ENCODE data around the gene DACH1.
"Not testable (repeated sequence)": the region's sequence is repeated elsewhere in the genome, so short reads cannot be mapped to it uniquely, and the experiment has no call there.

Gene DACH1

GRCh38 chr13:71865874-71866334, 1.1 kb downstream of the DACH1 start:
- no peak for DNase-seq (ENCODE audit: low spot score)

GRCh38 chr13:71864986-71865873, 1.8 kb downstream of the DACH1 start:
- no peak for DNase-seq (ENCODE audit: low spot score)

DNA sequence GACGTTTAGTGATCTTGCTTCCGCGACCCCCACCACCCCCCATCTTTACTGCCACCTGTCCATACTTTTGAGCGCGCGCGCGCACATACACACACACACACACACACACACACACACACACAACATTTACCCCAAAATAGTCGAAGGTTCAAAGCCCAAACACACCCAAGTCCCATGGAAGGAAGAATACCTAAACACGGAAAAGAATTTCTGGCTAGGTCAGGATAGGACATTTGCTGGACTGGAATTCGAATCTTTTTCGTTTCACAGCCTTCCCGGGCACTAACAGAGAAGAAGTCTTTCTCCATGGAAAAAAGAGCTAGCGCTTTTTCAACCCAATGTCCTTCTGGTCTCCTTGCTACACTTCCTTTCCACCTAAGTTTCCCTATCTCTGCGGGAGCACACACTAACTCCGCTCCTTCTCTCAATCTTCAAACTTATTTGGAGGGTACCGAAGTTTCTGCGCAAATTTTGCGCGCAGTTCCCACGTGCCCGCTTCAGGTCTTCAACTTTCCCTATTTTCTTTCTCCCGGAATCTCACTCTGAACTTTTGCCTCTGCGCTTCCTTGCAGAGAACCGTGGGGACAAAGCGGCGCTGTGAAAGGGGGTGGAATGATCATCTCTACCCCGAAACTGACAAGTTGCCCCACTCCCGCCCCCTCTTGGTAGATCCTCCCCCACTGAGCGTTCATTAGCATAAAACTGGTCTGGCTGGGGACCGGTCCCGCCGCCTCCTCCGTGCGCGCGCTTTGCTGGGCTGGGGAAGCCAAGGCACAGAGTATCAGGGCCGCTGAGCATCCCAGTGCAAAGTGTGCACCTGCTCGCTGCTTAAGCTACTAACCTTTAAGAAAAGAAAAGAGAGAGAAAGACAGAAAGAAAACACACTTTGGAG, 2.7 kb downstream of the DACH1 start:
- no peak for DNase-seq (ENCODE audit: low spot score)

- DNase-seq (ENCODE audit: low spot score), result no peak
Measured at GRCh38 chr13:71863254-71863865, 3.6 kb downstream of the DACH1 start.

- DNase-seq (ENCODE audit: low spot score), result no peak
Measured at GRCh38 chr13:71862459-71862943, 4.5 kb downstream of the DACH1 start.

- DNase-seq (ENCODE audit: low spot score), result no peak
Measured at GRCh38 chr13:71861769-71862458, 5.1 kb downstream of the DACH1 start.

- no peak for DNase-seq (ENCODE audit: low spot score)
Measured at GRCh38 chr13:71860547-71861138, 6.4 kb downstream of the DACH1 start.

- DNase-seq (ENCODE audit: low spot score), result no peak
Measured at GRCh38 chr13:71858647-71859046, 8.4 kb downstream of the DACH1 start.

DNA sequence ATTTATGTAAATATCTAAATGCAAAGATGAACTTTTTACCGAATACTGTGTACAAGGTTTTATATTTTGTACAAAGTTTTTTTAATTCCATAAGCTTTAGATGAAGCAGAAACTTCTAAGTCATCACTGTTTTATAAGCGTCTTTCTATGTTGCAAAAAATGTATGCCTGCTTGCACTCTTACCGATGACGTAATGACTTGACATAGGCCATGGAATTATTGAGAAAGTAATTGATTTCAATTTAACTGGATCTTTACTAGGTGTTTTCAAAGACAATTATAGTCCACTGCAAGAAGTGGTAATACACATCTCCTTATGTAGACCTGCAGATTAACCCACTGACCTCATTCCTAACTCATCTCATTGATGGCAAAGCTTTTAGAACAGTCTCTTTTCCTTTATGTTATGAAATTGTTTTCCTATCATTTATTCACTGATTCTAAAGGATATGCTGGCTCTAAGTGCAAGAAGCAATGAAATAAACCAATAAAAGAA, 10.4 kb downstream of the DACH1 start:
- DNase-seq (ENCODE audit: low spot score), result no peak

GRCh38 chr13:71854401-71854800, 12.6 kb downstream of the DACH1 start:
- no peak for DNase-seq (ENCODE audit: low spot score)

DNA sequence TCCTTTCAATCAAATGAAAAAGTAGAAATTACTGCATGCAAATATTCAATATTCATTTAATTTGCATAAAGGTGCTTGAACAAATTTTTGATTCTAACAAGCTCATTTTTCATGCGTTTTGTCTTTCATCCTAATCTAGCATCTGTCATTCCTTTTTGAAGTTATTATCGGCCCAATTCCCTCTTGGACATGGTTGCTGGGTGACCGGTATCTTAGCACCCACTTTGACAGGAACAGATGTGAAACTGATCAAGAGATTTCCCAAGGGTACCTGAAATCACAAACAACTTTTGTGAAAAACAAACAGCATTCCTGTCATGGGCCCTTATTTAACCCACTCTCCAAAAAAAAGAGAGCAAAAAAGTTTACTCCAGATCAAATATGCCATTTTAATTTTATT, 13.3 kb downstream of the DACH1 start:
- no peak for DNase-seq (ENCODE audit: low spot score)

- no peak for DNase-seq (ENCODE audit: low spot score)
Measured at GRCh38 chr13:71852736-71853135, 14.3 kb downstream of the DACH1 start.

- no peak for DNase-seq (ENCODE audit: low spot score)
Measured at GRCh38 chr13:71851498-71852409, 15.2 kb downstream of the DACH1 start.

- no peak for DNase-seq (ENCODE audit: low spot score)
Measured at GRCh38 chr13:71842003-71842402, 25.0 kb downstream of the DACH1 start.

- DNase-seq (ENCODE audit: low spot score), result no peak
Measured at GRCh38 chr13:71838842-71839241, 28.2 kb downstream of the DACH1 start.

- not testable (repeated sequence) for DNase-seq (ENCODE audit: low spot score)
Measured at GRCh38 chr13:71837582-71837981, 29.4 kb downstream of the DACH1 start.

- no peak for DNase-seq (ENCODE audit: low spot score)
Measured at GRCh38 chr13:71831716-71832115, 35.3 kb downstream of the DACH1 start.

GRCh38 chr13:71830736-71831135, 36.3 kb downstream of the DACH1 start:
- DNase-seq (ENCODE audit: low spot score), result no peak

DNA sequence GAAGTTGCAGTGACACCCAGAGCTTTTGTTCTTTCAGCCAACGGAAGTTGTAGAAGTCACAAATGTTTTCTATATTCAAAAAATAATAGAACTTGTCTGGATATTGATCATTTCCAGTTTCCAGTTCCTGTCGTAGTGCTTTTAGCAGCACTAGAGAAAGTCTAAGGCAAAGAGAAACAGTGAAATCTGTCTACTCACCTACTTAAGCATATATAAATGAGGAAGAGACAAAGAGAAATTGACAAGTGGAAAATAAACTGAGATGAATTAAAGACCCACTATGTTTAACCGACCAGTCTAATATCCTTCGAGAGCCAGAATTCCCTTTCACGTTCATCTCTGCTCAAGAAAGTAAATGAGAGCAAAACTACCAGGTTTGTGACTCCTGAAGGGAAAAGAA, 36.7 kb downstream of the DACH1 start:
- DNase-seq (ENCODE audit: low spot score), result no peak

- no peak for DNase-seq (ENCODE audit: low spot score)
Measured at GRCh38 chr13:71829547-71829946, 37.5 kb downstream of the DACH1 start.
